Activated CD8-positive, alpha-beta memory T cell treated with anti-CD3 and anti-CD28 coated beads, Interleukin-2, amount 50 U/mL, for 4 hours (primary cell): Measurements from ENCODE around the gene ICAM3.

Source experiments
- DNase-seq: peaks from one replicate; pipeline ENCODE4 v3.0.0-alpha.2; 2020

ICAM3 gene

GRCh38 chr19:10290357-10290875, 49.0 kb downstream of the ICAM3 start:
- DNase-seq, result no peak

- DNase-seq, result peak; percentile 67
Measured at GRCh38 chr19:10289836-10290356, 49.5 kb downstream of the ICAM3 start, which contains the start of gene ICAM5. TSS of gene ICAM5 (plus strand) at chr19:10289952. CDS start at chr19:10290044, 92 bp downstream.

- DNase-seq, result peak; percentile 65
Measured at GRCh38 chr19:10289167-10289835, 50.1 kb downstream of the ICAM3 start.

- DNase-seq, result peak; percentile 48
Measured at GRCh38 chr19:10288662-10289166, 50.7 kb downstream of the ICAM3 start.

DNA sequence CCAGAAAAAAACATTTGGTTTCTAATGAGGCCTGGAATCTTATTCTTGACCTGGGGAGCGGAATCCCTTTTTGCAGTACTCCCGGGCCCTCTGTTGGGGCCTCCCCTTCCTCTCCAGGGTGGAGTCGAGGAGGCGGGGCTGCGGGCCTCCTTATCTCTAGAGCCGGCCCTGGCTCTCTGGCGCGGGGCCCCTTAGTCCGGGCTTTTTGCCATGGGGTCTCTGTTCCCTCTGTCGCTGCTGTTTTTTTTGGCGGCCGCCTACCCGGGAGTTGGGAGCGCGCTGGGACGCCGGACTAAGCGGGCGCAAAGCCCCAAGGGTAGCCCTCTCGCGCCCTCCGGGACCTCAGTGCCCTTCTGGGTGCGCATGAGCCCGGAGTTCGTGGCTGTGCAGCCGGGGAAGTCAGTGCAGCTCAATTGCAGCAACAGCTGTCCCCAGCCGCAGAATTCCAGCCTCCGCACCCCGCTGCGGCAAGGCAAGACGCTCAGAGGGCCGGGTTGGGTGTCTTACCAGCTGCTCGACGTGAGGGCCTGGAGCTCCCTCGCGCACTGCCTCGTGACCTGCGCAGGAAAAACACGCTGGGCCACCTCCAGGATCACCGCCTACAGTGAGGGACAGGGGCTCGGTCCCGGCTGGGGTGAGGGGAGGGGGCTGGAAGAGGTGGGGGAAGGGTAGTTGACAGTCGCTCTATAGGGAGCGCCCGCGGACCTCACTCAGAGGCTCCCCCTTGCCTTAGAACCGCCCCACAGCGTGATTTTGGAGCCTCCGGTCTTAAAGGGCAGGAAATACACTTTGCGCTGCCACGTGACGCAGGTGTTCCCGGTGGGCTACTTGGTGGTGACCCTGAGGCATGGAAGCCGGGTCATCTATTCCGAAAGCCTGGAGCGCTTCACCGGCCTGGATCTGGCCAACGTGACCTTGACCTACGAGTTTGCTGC, 52.4 kb downstream of the ICAM3 start, which contains the start of gene ICAM4:
Gene ICAM4 (plus strand): TSS at position 153 of the 935 bp plus-strand sequence. CDS start 58 bp downstream, at position 211.
- no peak for DNase-seq

GRCh38 chr19:10285393-10285792, 54.0 kb downstream of the ICAM3 start:
- no peak for DNase-seq

DNA sequence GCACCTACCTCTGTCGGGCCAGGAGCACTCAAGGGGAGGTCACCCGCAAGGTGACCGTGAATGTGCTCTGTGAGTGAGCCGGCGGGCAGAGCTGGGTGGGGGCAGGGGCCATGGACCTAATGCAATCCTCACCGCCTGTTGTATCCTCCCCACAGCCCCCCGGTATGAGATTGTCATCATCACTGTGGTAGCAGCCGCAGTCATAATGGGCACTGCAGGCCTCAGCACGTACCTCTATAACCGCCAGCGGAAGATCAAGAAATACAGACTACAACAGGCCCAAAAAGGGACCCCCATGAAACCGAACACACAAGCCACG, 54.5 kb downstream of the ICAM3 start:
- no peak for DNase-seq

DNA sequence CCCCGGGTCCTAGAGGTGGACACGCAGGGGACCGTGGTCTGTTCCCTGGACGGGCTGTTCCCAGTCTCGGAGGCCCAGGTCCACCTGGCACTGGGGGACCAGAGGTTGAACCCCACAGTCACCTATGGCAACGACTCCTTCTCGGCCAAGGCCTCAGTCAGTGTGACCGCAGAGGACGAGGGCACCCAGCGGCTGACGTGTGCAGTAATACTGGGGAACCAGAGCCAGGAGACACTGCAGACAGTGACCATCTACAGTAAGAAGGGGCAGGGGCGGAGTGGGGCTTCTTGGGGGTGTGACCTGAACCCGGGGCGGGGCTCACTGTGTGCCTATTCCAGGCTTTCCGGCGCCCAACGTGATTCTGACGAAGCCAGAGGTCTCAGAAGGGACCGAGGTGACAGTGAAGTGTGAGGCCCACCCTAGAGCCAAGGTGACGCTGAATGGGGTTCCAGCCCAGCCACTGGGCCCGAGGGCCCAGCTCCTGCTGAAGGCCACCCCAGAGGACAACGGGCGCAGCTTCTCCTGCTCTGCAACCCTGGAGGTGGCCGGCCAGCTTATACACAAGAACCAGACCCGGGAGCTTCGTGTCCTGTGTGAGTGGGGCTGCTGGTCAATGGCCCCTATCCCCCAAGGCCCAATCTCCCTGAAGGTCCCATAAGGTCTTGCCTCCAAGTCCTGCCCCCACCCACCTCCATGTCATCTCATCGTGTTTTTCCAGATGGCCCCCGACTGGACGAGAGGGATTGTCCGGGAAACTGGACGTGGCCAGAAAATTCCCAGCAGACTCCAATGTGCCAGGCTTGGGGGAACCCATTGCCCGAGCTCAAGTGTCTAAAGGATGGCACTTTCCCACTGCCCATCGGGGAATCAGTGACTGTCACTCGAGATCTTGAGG, 55.1 kb downstream of the ICAM3 start:
- DNase-seq, result no peak
